ENCODE data around the gene MAP2K6.

GRCh38 chr17:69450918-69451317 is 36.4 kb downstream of the MAP2K6 start:
- TF ChIP-seq POLR2A (IDR thresholded peaks at IDR 0.05; ENCODE audit: low read depth, low read length) (no peak), POLR2AphosphoS5 (IDR thresholded peaks at IDR 0.05; ENCODE audit: insufficient read depth, low read depth, low read length) (peak; percentile 37), MYC (IDR thresholded peaks at IDR 0.05; ENCODE audit: low read depth, low read length) (no peak), MAX (IDR thresholded peaks at IDR 0.05; ENCODE audit: insufficient read depth, insufficient read length) (no peak), JUN (IDR thresholded peaks at IDR 0.05; ENCODE audit: borderline replicate concordance, insufficient read depth, insufficient read length, low read depth) (peak; percentile 59), GATA2 (IDR thresholded peaks at IDR 0.05; ENCODE audit: insufficient read depth, insufficient read length, low read depth, low read length) (peak; percentile 21), EZH2 (IDR thresholded peaks at IDR 0.05; ENCODE audit: borderline replicate concordance, low read depth, low read length, severe bottlenecking) (no peak), FOS (IDR thresholded peaks at IDR 0.05; ENCODE audit: borderline replicate concordance, insufficient read depth, low read length) (peak; percentile 79)
- TF ChIP-seq, protein P1, sequence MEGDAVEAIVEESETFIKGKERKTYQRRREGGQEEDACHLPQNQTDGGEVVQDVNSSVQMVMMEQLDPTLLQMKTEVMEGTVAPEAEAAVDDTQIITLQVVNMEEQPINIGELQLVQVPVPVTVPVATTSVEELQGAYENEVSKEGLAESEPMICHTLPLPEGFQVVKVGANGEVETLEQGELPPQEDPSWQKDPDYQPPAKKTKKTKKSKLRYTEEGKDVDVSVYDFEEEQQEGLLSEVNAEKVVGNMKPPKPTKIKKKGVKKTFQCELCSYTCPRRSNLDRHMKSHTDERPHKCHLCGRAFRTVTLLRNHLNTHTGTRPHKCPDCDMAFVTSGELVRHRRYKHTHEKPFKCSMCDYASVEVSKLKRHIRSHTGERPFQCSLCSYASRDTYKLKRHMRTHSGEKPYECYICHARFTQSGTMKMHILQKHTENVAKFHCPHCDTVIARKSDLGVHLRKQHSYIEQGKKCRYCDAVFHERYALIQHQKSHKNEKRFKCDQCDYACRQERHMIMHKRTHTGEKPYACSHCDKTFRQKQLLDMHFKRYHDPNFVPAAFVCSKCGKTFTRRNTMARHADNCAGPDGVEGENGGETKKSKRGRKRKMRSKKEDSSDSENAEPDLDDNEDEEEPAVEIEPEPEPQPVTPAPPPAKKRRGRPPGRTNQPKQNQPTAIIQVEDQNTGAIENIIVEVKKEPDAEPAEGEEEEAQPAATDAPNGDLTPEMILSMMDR (IDR thresholded peaks at IDR 0.05; ENCODE audit: extremely low read depth in 1 of 2, insufficient read depth in 1 of 2, low read depth in 1 of 2, low read length in 2 of 2): no peak

Data from endothelial cell of umbilical vein (primary cell).